GM21529 (cell line): ENCODE data around the gene OTOGL.

Experiments used
- ATAC-seq: cut with Tn5 transposase; IDR thresholded peaks from one replicate; pipeline ENCODE4 v1.9.1; 2021; ENCODE audit not compliant: unreplicated experiment

The OTOGL gene

DNA sequence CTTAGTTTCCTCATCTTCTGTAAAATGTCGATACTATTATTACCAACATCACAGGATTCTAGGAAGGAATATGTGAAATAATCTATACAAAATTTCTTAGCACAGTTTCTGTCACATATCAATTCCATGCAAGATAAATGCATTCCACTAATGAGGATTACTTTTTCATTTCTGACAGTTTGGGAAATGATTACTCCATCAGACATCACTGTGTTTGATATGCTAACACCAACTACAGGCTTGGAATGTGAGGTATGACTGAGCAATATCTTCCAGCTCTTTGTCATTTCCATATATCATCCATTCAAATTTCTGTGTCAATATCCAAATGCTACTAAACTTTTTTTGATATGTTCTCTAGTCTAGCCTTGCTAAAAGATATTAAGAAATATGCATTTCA, 233.5 kb downstream of the OTOGL start:
- ATAC-seq, result no peak

DNA sequence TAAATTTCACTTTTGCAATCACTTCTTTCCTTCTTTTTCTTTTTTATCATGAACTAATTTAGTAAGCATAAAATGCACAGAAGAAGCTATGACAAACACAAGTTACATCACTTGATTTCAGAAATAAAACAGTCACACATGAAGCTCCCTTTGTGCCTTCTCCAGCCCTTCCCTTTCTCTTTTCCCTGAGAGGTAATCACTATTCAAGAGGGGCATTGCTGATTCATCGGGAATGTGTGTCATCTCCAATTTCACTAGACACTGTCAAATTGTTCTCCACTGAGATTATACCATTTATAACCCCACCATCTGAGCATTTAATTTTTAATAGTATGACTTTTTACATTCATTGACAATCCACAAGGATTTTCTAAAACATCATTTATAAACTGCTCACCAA, 253.1 kb downstream of the OTOGL start:
- ATAC-seq, result no peak

DNA sequence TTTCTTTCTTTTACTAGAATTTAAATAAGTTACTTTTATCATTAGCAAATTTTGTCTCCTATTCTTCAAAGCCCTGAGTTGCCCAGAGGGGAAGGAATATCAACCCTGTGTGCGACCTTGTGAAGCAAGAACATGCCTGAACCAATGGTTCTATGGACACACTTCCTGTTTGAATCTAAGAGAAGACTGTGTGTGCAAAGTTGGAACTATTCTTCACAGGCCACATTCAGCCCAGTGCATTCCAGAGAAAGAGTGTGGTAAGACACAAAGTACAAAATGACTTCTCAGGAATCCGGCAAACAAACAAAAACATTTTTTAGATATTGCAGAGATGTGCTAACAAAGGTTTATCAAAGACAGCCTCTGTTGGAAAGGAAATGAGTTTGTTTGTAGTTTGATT, 253.9 kb downstream of the OTOGL start:
- no peak for ATAC-seq

DNA sequence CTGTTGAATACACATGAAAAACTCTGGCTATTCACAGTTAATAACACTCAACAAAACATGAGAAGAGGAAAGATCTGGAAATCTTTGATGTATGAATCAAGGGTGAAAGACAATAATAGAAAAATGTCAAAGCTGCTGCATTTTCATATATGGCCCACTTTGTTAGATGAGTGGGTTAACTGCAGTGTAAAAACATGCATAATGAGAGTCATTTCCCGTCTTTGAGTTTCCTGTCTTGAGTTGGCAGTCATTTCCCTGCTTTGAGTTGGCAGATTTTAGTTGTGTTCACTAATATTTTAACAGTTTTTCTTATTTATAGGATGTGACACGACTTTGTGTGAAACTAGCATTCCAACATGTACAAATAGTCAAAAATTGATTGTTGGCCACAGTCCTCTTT, 256.8 kb downstream of the OTOGL start:
- ATAC-seq, result no peak

DNA sequence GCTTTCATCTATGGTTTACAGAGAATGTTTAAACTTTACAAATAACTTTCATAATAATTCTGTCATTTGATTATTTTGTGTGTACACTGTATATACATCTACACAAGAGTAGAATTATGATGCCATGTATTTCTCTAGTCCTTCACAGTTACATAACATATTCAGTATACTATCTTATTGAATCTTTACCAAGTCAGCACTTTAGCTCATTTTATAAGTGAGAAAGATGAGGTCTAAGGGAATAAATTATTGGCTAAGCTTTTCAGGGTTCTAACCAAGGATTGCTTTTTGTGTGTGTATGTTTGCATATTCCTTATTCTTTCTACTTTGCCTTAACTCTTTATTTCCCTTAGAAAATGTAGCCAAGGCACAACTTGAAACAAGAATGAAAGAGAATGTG, 260.4 kb downstream of the OTOGL start:
- ATAC-seq, result no peak

DNA sequence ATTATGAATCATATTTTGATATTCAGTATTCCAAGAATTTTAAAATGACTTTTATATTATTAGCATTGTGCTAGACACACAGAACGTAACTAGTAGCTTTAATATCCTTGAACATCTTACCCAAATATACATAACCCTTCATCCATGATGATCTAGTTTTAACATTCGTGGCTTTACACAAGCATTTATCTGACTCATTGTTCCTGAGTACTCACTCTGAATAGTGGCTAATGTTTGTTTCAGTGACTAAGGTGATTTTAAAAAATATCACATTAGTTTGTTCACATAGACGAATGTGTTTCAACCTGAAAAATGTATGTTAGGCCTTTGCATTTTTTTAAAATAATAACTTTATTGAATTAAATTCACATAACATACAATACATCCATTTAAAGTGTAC, 264.7 kb downstream of the OTOGL start:
- ATAC-seq, result no peak

DNA sequence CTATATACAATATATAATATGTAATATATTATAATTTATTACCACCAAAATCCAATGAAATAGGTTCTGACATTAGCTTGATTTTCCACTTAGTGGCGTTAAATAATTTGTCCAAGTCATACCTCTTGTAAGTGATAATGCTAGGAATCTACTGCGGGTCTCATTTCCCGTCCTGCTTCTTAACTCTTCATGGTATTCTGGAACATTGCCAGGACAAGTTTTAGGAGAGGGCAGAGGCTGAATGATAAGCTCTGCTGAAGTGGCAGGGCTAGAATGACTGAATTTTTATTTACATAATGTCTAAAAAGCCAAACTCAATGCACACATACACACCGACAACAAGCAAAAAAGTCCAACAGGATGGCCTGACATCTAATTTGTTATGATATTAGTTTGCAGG, 274.3 kb downstream of the OTOGL start:
- no peak for ATAC-seq

DNA sequence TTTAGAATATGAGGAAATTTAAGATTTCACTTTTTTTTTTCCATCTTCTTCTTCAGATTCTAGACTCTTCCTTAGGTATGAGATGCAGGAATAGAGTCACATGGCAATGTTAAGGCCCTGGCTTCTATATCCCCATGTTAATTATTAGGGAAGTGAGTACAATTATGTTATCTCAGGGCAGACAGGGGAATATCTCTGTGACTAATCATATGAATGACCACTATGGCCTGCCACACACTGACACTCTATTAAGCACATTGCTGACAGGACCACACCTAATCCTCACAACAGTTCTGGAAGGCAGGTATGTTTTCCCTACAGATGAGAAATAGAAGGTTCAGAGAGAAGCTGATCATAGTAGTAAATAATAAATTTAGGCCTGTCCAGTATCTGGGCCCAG, 275.3 kb downstream of the OTOGL start:
- no peak for ATAC-seq

DNA sequence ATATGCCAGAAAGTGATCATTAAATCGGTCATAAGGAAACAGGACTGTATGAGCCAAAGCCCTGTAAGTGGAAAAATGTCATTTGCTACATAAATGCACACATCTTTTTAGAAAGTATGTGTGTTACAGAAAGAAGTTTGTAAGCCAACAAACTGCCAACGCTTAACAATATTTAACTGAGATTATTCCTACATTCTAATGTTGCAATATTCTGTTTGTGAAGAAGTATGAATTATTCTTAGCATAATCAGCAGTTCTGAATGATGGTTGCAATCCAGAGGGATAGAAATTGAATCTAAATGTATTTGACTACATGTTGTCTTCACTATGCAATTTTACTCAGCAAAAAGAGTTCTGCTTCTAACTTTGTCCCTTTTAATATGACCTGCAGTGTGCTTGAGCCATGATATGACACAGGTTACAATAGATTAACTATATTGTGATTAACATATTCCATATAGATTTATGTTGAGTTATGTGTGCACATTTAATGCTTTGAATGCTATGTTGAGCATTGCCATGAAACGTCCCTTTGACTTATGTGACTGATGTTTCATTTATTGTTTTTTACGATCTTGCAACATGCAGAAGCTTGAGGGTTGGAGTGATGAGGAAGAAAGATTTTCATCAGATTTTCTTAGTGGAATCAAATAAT, 277.9 kb downstream of the OTOGL start:
- ATAC-seq, result no peak

DNA sequence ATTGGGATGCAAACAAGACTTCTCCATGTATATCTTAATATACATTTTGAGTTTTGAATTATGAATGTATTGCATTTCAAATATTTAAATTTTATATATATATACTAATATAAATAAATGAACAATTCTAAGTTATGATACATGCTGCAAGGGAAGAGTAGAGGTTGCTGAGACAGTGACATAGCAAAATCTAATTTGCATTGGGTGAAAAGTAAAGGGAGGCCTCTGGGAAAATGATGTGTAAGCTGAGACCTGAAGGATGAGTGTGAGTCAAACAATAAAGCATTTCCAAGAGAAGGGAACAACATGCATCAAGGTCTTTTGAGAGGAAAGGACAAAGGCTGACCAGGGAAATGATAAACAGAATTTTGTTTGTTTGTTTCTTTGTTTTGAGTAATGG, 281.8 kb downstream of the OTOGL start:
- ATAC-seq, result no peak

DNA sequence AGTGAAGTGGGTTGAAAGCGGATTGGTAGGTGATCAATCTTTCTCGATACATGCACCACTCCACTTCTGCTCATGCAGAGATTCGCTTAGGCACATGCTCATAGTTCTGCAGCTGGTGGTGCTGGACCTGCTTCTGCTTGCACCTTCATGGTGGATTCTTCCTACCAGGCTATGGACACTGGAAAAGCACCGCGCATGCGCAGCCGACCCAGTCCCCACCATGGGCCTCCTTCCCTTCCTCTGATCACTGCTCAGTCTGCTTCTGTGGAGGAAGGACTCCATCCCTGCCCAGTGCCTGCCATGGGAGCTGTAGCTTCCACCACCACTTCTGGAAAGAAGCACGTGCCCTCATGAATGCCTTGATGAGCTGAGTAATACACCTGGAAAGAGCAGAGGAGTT, 282.9 kb downstream of the OTOGL start:
- ATAC-seq, result no peak

DNA sequence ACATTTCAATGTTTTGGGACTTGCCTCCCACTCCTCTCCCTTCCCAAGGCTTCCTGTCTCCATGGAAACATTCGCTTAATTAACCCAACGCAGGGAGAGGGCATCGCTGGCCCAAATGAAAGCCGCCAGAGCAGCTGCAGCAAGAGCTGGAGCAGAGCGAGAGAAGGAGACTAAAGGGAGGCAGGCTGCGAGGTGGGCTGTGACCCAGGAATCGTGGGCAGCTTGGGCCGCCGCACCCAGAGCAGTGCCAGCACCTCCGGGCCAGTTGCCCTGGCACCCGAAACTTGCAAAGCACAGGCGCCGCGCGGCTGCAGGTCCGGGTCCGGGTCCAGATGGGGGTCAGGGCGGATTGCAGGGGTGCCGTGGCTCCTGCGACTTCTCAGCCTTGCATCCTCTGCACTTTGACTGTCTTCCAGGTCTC, 301.2 kb downstream of the OTOGL start:
- ATAC-seq, result no peak

DNA sequence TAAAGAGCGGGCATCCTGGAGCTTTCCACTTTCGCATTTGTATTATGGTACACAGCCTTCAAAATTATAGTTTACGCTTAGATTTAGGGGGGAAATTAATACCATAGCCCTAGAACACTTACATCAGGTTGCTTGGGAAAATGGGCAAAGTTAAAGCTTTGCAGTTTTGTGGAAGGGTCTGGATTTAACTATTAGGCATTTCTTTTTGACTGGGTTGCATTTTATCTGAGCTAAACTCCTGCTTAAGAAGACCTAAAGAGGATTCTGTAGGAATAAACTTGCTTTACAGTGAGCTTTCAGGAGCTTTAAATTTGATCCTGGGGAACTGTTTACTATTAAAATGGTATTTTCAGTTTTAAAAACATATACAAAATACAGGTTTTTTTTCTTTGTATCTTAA, 301.9 kb downstream of the OTOGL start:
- no peak for ATAC-seq

DNA sequence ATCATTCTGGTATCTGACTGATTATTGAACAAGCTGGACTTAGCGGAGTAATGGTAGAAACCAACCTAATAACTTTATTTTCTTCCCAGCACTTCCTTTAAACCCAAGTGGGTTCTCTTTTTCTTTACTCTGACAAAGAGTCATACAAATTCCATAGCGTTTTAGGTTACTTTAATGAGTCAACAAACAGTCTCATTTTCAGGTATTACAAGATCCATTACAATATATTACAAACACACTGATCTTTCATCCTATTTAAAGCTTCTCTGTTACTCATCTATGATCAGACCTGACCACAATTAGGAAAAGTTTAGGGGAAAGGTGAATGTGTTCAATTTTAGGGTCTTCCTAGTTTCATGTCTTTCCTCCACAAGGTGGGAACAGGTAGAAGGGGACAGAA, 305.3 kb downstream of the OTOGL start:
- ATAC-seq, result no peak

DNA sequence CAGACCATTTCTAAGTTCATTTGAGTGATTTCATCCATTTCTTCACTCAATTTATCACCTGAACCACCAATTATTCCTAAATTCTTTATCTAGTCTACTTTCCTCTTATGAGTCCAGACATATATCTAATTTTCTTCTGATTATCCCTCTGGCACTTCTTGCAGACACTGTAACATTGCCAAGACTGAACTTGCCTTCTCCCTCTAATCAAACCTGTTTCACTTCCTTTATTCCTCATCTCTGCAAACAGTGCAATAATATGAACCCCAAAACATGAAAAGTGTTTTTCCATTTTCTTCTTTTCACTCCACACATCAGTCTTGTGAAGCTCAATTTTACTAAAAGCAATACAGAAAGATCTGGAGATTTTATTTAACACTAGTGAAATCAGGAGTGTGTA, 306.9 kb downstream of the OTOGL start:
- ATAC-seq, result no peak

DNA sequence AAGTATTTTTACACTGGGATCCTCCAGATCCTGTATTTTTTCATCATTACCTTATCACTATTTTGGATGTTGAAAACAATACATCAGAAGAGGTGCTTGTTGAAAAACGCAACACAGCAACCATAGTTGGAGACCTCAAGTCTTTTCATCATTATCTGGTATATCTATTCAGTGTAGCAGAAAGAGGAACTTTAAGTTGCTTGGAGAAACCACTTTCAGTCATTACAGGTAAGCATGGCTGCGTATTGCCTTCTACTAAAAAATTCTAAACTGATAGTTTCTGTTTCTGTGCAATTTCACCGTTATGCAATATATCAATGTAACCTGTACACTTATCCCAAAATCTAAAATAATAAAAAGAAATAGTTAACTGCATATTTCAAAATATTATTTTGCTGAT, 312.4 kb downstream of the OTOGL start:
- no peak for ATAC-seq

DNA sequence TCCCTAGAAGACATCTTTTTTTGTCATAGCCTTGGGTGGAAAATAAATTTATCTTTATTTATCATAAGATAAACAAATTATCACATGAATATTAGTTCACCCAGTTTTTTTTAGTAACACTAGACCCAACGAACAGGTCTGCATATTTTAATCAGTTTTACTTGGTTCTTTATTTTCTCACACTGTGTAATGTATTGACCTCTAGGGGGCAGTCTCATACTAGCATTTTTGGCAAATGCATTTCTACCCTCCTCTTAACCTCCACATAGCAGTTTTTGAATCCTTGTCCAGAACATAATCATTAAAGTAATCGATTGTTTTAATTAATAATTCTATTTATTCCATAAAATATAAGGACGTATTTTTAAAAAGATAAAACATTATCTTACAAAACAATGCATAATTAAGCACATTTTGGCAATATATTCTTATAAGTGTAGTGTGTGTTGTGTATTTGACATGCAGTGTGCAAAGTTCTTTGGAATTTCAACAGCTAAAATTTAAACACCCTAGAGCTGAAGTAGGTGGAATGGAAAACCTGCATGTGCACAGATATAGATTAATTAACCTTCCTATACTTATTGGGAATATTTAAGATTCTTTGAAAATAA, 313.1 kb downstream of the OTOGL start:
- ATAC-seq, result peak; percentile 81

DNA sequence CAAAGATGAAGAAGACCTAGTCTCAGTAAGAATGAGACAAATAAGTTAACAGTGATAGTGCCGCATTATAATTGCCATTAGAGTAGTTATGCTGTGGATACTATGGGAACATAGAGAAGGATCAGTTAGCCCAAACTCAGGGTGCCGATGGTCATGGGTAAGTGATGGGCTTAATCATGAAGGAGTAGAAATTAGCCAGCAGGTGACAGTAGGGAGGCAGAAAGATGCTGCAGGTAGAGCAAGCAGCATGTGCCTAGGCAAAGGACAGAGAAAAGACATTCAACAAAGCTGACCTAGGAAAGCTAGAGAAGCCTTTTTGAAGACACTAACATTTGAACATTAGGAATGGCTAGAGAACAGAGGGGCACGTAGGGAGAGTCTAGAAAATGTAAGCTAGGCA, 314.1 kb downstream of the OTOGL start:
- no peak for ATAC-seq

DNA sequence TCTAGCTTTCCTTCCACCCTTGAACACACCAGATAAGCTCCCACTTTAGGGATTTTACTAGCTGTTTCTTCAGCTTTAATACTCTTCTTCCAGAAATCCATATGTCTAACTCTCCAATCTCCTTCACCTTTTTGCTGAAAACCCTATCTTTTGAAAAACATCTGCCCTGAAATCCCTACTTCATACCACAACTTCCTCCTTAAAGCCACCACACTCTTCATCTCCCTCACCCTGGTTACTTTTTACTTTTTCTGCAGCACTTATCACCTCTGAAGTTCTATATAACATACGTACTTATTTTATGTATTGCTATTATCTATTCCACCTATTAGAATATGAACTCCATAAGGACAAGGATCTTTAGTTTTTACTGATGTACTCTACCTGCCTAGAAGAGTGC, 316.1 kb downstream of the OTOGL start:
- no peak for ATAC-seq

DNA sequence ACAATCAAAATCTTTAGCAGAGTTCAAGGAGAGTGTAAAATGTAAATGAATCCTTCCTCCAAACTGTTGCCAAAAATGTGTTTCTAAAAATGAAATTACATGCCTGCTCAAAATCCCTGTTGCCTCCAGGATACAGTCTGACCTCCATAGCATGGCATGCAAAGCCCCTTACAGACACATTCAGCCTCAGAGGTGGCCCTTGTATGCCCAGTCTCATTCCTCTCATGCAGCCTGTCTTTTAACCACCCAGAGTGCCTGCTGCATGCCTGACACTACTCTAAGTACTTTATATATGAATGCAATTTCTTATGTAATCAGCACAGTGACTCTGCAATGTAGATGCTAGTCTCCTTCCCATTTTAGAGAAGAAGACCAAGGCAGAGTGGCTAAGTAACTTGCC, 320.3 kb downstream of the OTOGL start:
- ATAC-seq, result no peak

DNA sequence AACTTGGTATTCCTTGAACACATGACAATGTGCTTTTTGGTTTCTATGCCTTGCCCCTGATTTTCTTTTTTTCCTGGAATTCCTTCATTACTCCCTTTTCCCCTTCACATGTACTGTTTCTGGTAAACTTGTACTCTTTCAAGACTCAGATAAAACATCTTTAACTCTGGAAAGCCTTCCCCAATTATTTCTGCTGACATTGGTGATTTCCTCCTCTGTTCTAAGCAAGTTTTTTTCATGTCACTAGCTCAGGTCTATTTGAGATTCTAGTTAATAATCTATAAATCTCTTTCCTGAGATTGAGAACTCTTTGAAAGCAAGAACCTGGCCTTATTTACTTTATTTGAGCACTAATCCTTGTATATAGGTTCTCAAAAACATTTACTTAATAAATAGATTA, 320.7 kb downstream of the OTOGL start:
- ATAC-seq, result no peak

DNA sequence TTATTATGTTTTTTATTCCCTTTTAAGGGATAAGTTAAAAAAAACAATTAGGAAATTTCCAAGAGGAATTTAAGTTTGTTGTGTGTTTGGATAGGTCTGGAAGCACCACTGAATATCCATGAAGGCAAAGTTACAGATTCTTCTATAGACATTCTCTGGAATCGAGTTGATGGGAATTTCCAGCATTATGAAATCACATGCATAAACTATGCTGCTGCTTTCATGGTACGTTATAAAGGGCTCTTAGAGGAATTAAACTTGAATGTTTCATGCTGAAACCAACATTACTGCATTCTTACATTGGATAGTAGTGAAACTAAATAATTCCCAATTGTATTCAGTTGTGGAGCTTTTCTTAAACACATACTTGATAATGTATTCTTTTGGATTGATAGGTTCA, 323.2 kb downstream of the OTOGL start:
- no peak for ATAC-seq
